GM12892 (cell line): ENCODE data around the gene GDF10.

Experiments used
- POLR2A ChIP-seq: IDR thresholded peaks from 2 replicates; pipeline ENCODE4 v1.6.1; 2011; ENCODE audit warnings: low read depth, low read length, control low read depth
- POLR2AphosphoS5 ChIP-seq: IDR thresholded peaks from 2 replicates; pipeline ENCODE4 v1.6.1; 2011; ENCODE audit warnings: low read depth, low read length, control low read depth
- TAF1 ChIP-seq: IDR thresholded peaks from 2 replicates; pipeline ENCODE4 v1.6.1; 2011; ENCODE audit warnings: low read depth, mild to moderate bottlenecking, control low read depth, low read length, borderline replicate concordance

- TF ChIP-seq POLR2AphosphoS5 (no peak), POLR2A (no peak), TAF1 (no peak)
Observed at GRCh38 chr10:47326927-47327330, 26.9 kb downstream of the GDF10 start.
